Measurements from ENCODE around the gene VTI1B. TPM values are rescaled to one million over a fixed set of nuclear protein-coding genes. Genes with fewer than 3 reads are reported as not detected.

VTI1B gene
- total and polyA plus RNA-seq, 4 donors = 26.5 to 76.3 (median 28.9) TPM

- TF ChIP-seq, protein P1, sequence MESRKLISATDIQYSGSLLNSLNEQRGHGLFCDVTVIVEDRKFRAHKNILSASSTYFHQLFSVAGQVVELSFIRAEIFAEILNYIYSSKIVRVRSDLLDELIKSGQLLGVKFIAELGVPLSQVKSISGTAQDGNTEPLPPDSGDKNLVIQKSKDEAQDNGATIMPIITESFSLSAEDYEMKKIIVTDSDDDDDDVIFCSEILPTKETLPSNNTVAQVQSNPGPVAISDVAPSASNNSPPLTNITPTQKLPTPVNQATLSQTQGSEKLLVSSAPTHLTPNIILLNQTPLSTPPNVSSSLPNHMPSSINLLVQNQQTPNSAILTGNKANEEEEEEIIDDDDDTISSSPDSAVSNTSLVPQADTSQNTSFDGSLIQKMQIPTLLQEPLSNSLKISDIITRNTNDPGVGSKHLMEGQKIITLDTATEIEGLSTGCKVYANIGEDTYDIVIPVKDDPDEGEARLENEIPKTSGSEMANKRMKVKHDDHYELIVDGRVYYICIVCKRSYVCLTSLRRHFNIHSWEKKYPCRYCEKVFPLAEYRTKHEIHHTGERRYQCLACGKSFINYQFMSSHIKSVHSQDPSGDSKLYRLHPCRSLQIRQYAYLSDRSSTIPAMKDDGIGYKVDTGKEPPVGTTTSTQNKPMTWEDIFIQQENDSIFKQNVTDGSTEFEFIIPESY (IDR thresholded peaks at IDR 0.05) = no peak
- TF ChIP-seq, protein P2, sequence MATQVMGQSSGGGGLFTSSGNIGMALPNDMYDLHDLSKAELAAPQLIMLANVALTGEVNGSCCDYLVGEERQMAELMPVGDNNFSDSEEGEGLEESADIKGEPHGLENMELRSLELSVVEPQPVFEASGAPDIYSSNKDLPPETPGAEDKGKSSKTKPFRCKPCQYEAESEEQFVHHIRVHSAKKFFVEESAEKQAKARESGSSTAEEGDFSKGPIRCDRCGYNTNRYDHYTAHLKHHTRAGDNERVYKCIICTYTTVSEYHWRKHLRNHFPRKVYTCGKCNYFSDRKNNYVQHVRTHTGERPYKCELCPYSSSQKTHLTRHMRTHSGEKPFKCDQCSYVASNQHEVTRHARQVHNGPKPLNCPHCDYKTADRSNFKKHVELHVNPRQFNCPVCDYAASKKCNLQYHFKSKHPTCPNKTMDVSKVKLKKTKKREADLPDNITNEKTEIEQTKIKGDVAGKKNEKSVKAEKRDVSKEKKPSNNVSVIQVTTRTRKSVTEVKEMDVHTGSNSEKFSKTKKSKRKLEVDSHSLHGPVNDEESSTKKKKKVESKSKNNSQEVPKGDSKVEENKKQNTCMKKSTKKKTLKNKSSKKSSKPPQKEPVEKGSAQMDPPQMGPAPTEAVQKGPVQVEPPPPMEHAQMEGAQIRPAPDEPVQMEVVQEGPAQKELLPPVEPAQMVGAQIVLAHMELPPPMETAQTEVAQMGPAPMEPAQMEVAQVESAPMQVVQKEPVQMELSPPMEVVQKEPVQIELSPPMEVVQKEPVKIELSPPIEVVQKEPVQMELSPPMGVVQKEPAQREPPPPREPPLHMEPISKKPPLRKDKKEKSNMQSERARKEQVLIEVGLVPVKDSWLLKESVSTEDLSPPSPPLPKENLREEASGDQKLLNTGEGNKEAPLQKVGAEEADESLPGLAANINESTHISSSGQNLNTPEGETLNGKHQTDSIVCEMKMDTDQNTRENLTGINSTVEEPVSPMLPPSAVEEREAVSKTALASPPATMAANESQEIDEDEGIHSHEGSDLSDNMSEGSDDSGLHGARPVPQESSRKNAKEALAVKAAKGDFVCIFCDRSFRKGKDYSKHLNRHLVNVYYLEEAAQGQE (IDR thresholded peaks at IDR 0.05) = no peak
- no peak for TF ChIP-seq CTCF (IDR thresholded peaks at IDR 0.05; ENCODE audit: low read depth, low read length, missing input control)
- no peak for TF ChIP-seq ATF3 (IDR thresholded peaks at IDR 0.05)
- no peak for TF ChIP-seq RXRA (IDR thresholded peaks at IDR 0.05)
- TF ChIP-seq JUND (IDR thresholded peaks at IDR 0.05) = no peak
- no peak for TF ChIP-seq FOXA1 (IDR thresholded peaks at IDR 0.05)
- no peak for TF ChIP-seq EGR1 (IDR thresholded peaks at IDR 0.05; ENCODE audit: low read depth in 2 of 2)
- TF ChIP-seq, protein P3, sequence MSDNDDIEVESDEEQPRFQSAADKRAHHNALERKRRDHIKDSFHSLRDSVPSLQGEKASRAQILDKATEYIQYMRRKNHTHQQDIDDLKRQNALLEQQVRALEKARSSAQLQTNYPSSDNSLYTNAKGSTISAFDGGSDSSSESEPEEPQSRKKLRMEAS (IDR thresholded peaks at IDR 0.05) = no peak
- TF ChIP-seq HNF4A (conservative IDR thresholded peaks at IDR 0.05) = no peak
- TF ChIP-seq RAD21 (IDR thresholded peaks at IDR 0.05) = no peak
- no peak for TF ChIP-seq SP1 (IDR thresholded peaks at IDR 0.05)
- TF ChIP-seq GABPA (IDR thresholded peaks at IDR 0.05 in 1 of 2, conservative IDR thresholded peaks at IDR 0.05 in 1 of 2) = no peak
- no peak for TF ChIP-seq YY1 (IDR thresholded peaks at IDR 0.05)
- no peak for TF ChIP-seq NR2F2 (IDR thresholded peaks at IDR 0.05)
- TF ChIP-seq FOXA2 (IDR thresholded peaks at IDR 0.05) = no peak
- no peak for TF ChIP-seq HNF4G (IDR thresholded peaks at IDR 0.05)
- Histone ChIP-seq H3K27me3 (ENCODE audit: control insufficient read depth in 4 of 4, insufficient read depth in 4 of 4, low read length in 3 of 4) (no peaks in the 10 kb centered on the region), H3K9me3 (ENCODE audit: control insufficient read depth in 4 of 4, low read length in 3 of 4) (no peaks in the 10 kb centered on the region), H3K27ac (ENCODE audit: low read depth in 1 of 2, low read length in 2 of 2) (no peak overlapping the region), H3K9ac (ENCODE audit: low read depth in 1 of 2, low read length in 2 of 2) (no peak overlapping the region), H3K4me1 (ENCODE audit: control insufficient read depth in 4 of 4, insufficient read depth in 4 of 4, low read length in 3 of 4) (no peaks in the 10 kb centered on the region), H3K36me3 (ENCODE audit: control insufficient read depth in 4 of 4, insufficient read depth in 3 of 4, low read depth in 1 of 4, low read length in 3 of 4) (peaks cover 2 to 14% (median 9%) of the 10 kb centered on the region in 4 donors), H3K4me3 (ENCODE audit: low read depth in 1 of 3, low read length in 3 of 3) (no peak overlapping the region)
- no peak for DNase-seq (ENCODE audit: low spot score)
- WGBS = 88% methylated on average over 5 of the region's 5 CpGs
These were observed 32.3 kb downstream of the VTI1B start for GRCh38 chr14:67641902-67642749.
